H1 (cell line): ENCODE data around the gene RPTOR. TPM values are rescaled to one million over a fixed set of nuclear protein-coding genes. Genes with fewer than 3 reads are reported as not detected.

Experiments
- ATF2 ChIP-seq: IDR thresholded peaks from 2 replicates; pipeline ENCODE4 v1.6.1; 2012; ENCODE audit warnings: low read length, inconsistent platforms
- BACH1 ChIP-seq: IDR thresholded peaks from 2 replicates; pipeline ENCODE4 v1.6.1; 2012; ENCODE audit warnings: low read length, improper control_type of control experiment
- BCL11A ChIP-seq, 2 experiments: IDR thresholded peaks; one replicate each; pipeline ENCODE4 v1.6.1; 2011; ENCODE audit warnings: low read depth in 2 of 2, low read length in 2 of 2, mild to moderate bottlenecking in 2 of 2
- BRCA1 ChIP-seq: IDR thresholded peaks from 2 replicates; pipeline ENCODE4 v1.6.1; 2012; ENCODE audit warnings: low read depth, low read length, improper control_type of control experiment
- CBX8 ChIP-seq: fragments of 300-800, 300-1000 bp; sonication (generic); IDR thresholded peaks from 2 replicates; pipeline ENCODE4 v1.7.1; 2016; ENCODE audit warnings: low read depth, low read length, borderline replicate concordance
- CREB1 ChIP-seq: IDR thresholded peaks from 2 replicates; pipeline ENCODE4 v1.6.1; 2012; ENCODE audit warnings: inconsistent platforms
- EGR1 ChIP-seq: IDR thresholded peaks from 2 replicates; pipeline ENCODE4 v1.6.1; 2011; ENCODE audit warnings: low read depth, low read length, borderline replicate concordance
- GTF2F1 ChIP-seq: IDR thresholded peaks from 2 replicates; pipeline ENCODE4 v1.6.1; 2012; ENCODE audit warnings: low read depth, low read length, improper control_type of control experiment, borderline replicate concordance
- HDAC2 ChIP-seq, 2 experiments: fragments of 300-600 bp in 1 of 2; sonication (generic) in 1 of 2; IDR thresholded peaks; 2 replicates each; pipeline ENCODE4 v1.6.1; 2011 to 2012; ENCODE audit warnings: low read depth in 2 of 2, low read length in 2 of 2, mild to moderate bottlenecking in 2 of 2, moderate library complexity in 2 of 2, borderline replicate concordance in 1 of 2, inconsistent platforms in 1 of 2
- JUN ChIP-seq: IDR thresholded peaks from 2 replicates; pipeline ENCODE4 v1.6.1; 2011; ENCODE audit warnings: low read depth, mild to moderate bottlenecking, improper control_type of control experiment, low read length
- KDM1A ChIP-seq: fragments of 200-600, 300-600 bp; sonication (generic); IDR thresholded peaks from 2 replicates; pipeline ENCODE4 v1.7.1; 2016; ENCODE audit warnings: mild to moderate bottlenecking, low read length, borderline replicate concordance
- KDM4A ChIP-seq: IDR thresholded peaks from one replicate; pipeline ENCODE4 v1.7.1; 2012; ENCODE audit warnings: low read depth, mild to moderate bottlenecking, moderate library complexity, low read length, inconsistent platforms; ENCODE audit not compliant: severe bottlenecking
- MAFK ChIP-seq: IDR thresholded peaks from 2 replicates; pipeline ENCODE4 v1.6.1; 2012; ENCODE audit warnings: low read depth, mild to moderate bottlenecking, improper control_type of control experiment, low read length
- MAX ChIP-seq: IDR thresholded peaks from 2 replicates; pipeline ENCODE4 v1.6.1; 2012; ENCODE audit warnings: inconsistent platforms
- POLR2AphosphoS5 ChIP-seq: IDR thresholded peaks from 2 replicates; pipeline ENCODE4 v1.6.1; 2011; ENCODE audit warnings: low read depth, low read length
- RAD21 ChIP-seq, 2 experiments: IDR thresholded peaks in 1 of 2; conservative IDR thresholded peaks in 1 of 2; 2 replicates each; pipeline ENCODE4 v1.6.1; 2011; ENCODE audit warnings: low read depth in 2 of 2, low read length in 2 of 2, improper control_type of control experiment in 1 of 2, inconsistent platforms in 1 of 2, mild to moderate bottlenecking in 1 of 2, moderate library complexity in 1 of 2
- RBBP5 ChIP-seq: IDR thresholded peaks from 2 replicates; pipeline ENCODE4 v1.7.1; 2012; ENCODE audit warnings: low read depth, mild to moderate bottlenecking, inconsistent platforms, low read length, moderate library complexity, borderline replicate concordance
- RFX5 ChIP-seq: IDR thresholded peaks from 2 replicates; pipeline ENCODE4 v1.6.1; 2011; ENCODE audit warnings: low read depth, low read length, improper control_type of control experiment, borderline replicate concordance
- RXRA ChIP-seq: IDR thresholded peaks from 2 replicates; pipeline ENCODE4 v1.6.1; 2011; ENCODE audit warnings: low read depth, mild to moderate bottlenecking, low read length, moderate library complexity; ENCODE audit not compliant: insufficient read depth
- SIRT6 ChIP-seq: IDR thresholded peaks from one replicate; pipeline ENCODE4 v1.7.1; 2012; ENCODE audit warnings: low read length, inconsistent platforms
- SUZ12 ChIP-seq: fragments of 200-600 bp; sonication (generic); IDR thresholded peaks from 2 replicates; pipeline ENCODE4 v1.6.1; 2012; ENCODE audit warnings: mild to moderate bottlenecking, inconsistent platforms, low read length, moderate library complexity, mixed read lengths
- TBP ChIP-seq: IDR thresholded peaks from 2 replicates; pipeline ENCODE4 v1.6.1; 2011; ENCODE audit warnings: low read depth, low read length, improper control_type of control experiment
- YY1 ChIP-seq: IDR thresholded peaks from 2 replicates; pipeline ENCODE4 v1.6.1; 2011; ENCODE audit warnings: low read depth, mild to moderate bottlenecking, low read length
- ZNF274 ChIP-seq: IDR thresholded peaks from 2 replicates; pipeline ENCODE4 v1.7.0; 2012; ENCODE audit warnings: low read length, borderline replicate concordance; ENCODE audit errors: extremely low read depth
- polyA plus RNA-seq, 7 experiments: library from polyadenylated mRNA; depleted of rRNA in 3 of 7; stranded (reverse) in 5 of 7; unstranded in 2 of 7; fragments of >200 nt in 5 of 7; fragments of 200-250 nt in 2 of 7; gene quantifications; 1 replicate in 5 of 7; 2 replicates in 1 of 7; 4 replicates in 1 of 7; pipeline versions ENCODE4 v1.2.1 to v1.2.3, GENCODE V29; 2011 to 2013; ENCODE audit warnings: missing spikeins in 2 of 7, mixed read lengths in 2 of 7
- total RNA-seq: library from RNA; stranded (reverse); fragmentation: NEBNext Ultra II Directional; extraction: Animal tissue kit (Norgen Biotek cat#: 25700); gene quantifications from 2 replicates; pipeline ENCODE4 v1.2.1, GENCODE V29; 2021

The RPTOR gene
- total and polyA plus RNA-seq, 2 of the 8 experiments (the other 6 are each of a cell fraction or from before 2014, with no cell fraction given) = 6.9 to 28.7 TPM

- TF ChIP-seq KDM1A (peak; percentile 39; the same call in 1 of the 2 replicates), CREB1 (0 out of 2 replicates have a peak, but pooled peaks have one; percentile 11), POLR2AphosphoS5 (no peak), YY1 (peak; percentile 82; the same call in 1 of the 2 replicates), RBBP5 (0 out of 2 replicates have a peak, but pooled peaks have one; percentile 23), SIRT6 (no peak), ZNF274 (no peak), MAX (no peak), JUN (no peak), RXRA (no peak), KDM4A (no peak), TBP (peak; percentile 27; the same call in 1 of the 2 replicates), CBX8 (no peak), EGR1 (no peak), ATF2 (no peak), HDAC2 (IDR thresholded peaks at IDR 0.05; ENCODE audit: borderline replicate concordance in 1 of 2, low read depth in 2 of 2, low read length in 2 of 2) (no peak), SUZ12 (no peak), RFX5 (no peak), BRCA1 (no peak), BCL11A (IDR thresholded peaks at IDR 0.05; ENCODE audit: low read depth in 2 of 2, low read length in 2 of 2) (no peak), MAFK (no peak), GTF2F1 (0 out of 2 replicates have a peak, but pooled peaks have one; percentile 46), BACH1 (0 out of 2 replicates have a peak, but pooled peaks have one; percentile 19), RAD21 (IDR thresholded peaks at IDR 0.05 in 1 of 2, conservative IDR thresholded peaks at IDR 0.05 in 1 of 2; ENCODE audit: low read depth in 2 of 2, low read length in 2 of 2) (no peak; a peak in 1 of 4 replicates)
These were observed 447.0 kb downstream of the RPTOR start, which contains the start of gene CHMP6 (continued) for GRCh38 chr17:80991645-80992076.
